Neural progenitor cell (in vitro differentiated cells): Measurements from ENCODE around the gene FAM111A. TPM values are rescaled to one million over a fixed set of nuclear protein-coding genes. Genes with fewer than 3 reads are reported as not detected.

Experiments
- DNase-seq: peaks from one replicate; pipeline ENCODE4 v3.0.0-alpha.2; 2016; ENCODE audit warnings: low spot score
- H2AFZ ChIP-seq: fragments of 200-600 bp; sonication (generic); replicated peaks from 2 replicates; pipeline ENCODE4 v1.6.1; 2016; ENCODE audit warnings: antibody characterized with exemption
- H3F3A ChIP-seq: fragments of 200-600 bp; sonication (generic); 2 replicates; pipeline ENCODE4 v1.6.1; 2016; ENCODE audit warnings: antibody characterized with exemption, low read depth
- H3K27ac ChIP-seq: fragments of 200-600 bp; sonication (generic); 2 replicates; pipeline ENCODE4 v1.5.1; 2016; ENCODE audit warnings: mild to moderate bottlenecking
- H3K27me3 ChIP-seq: fragments of 200-600 bp; sonication (generic); 2 replicates; pipeline ENCODE4 v1.6.1; 2016; ENCODE audit warnings: mild to moderate bottlenecking, moderate library complexity
- H3K36me3 ChIP-seq: fragments of 200-600 bp; sonication (generic); 2 replicates; pipeline ENCODE4 v1.5.1; 2016
- H3K4me1 ChIP-seq: fragments of 200-600 bp; sonication (generic); 2 replicates; pipeline ENCODE4 v1.6.1; 2016; ENCODE audit warnings: mixed run types
- H3K4me2 ChIP-seq: fragments of 200-600 bp; sonication (generic); 2 replicates; pipeline ENCODE4 v1.6.1; 2016
- H3K4me3 ChIP-seq: fragments of 200-600 bp; sonication (generic); 2 replicates; pipeline ENCODE4 v1.5.1; 2016
- H3K79me2 ChIP-seq: fragments of 200-600 bp; sonication (generic); 2 replicates; pipeline ENCODE4 v1.6.1; 2016; ENCODE audit warnings: low read depth
- H3K9ac ChIP-seq: fragments of 200-600 bp; sonication (generic); 2 replicates; pipeline ENCODE4 v1.6.1; 2016
- H3K9me3 ChIP-seq: fragments of 200-600 bp; sonication (generic); 2 replicates; pipeline ENCODE4 v1.5.1; 2016; ENCODE audit warnings: low read depth
- H4K20me1 ChIP-seq: fragments of 200-600 bp; sonication (generic); 2 replicates; pipeline ENCODE4 v1.6.1; 2016; ENCODE audit warnings: low read depth
- H3K27ac Mint-ChIP-seq: 3 replicates; pipeline ENCODE4 v1.8.0; 2021; ENCODE audit warnings: mixed read lengths
- H3K27me3 Mint-ChIP-seq: 2 replicates; pipeline ENCODE4 v1.8.0; 2022; ENCODE audit warnings: low read depth, mild to moderate bottlenecking, inconsistent platforms, moderate library complexity, mixed read lengths; ENCODE audit not compliant: insufficient read depth
- H3K36me3 Mint-ChIP-seq: 3 replicates; pipeline ENCODE4 v1.8.0; 2021; ENCODE audit warnings: mixed read lengths
- H3K4me1 Mint-ChIP-seq: 3 replicates; pipeline ENCODE4 v1.8.0; 2021; ENCODE audit warnings: mixed read lengths
- H3K4me3 Mint-ChIP-seq: 3 replicates; pipeline ENCODE4 v1.8.0; 2021; ENCODE audit warnings: mild to moderate bottlenecking, moderate library complexity, mixed read lengths
- H3K9me3 Mint-ChIP-seq: 3 replicates; pipeline ENCODE4 v1.8.0; 2020; ENCODE audit warnings: mixed read lengths
- CTCF ChIP-seq: fragments of 200-600 bp; sonication (generic); IDR thresholded peaks from 2 replicates; pipeline ENCODE4 v1.5.1; 2017; ENCODE audit warnings: antibody characterized with exemption, mild to moderate bottlenecking
- EZH2 ChIP-seq: fragments of 200-600 bp; sonication (generic); IDR thresholded peaks from 2 replicates; pipeline ENCODE4 v1.6.1; 2017; ENCODE audit warnings: antibody characterized with exemption, mild to moderate bottlenecking, moderate library complexity
- EZH2phosphoT487 ChIP-seq: fragments of 200-600 bp; sonication (generic); IDR thresholded peaks from 2 replicates; pipeline ENCODE4 v1.6.1; 2017; ENCODE audit warnings: antibody characterized with exemption
- total RNA-seq: library from RNA; depleted of rRNA; stranded (reverse); fragments of >200 nt; gene quantifications from 2 replicates; pipeline ENCODE4 v1.2.3, GENCODE V29; 2015; ENCODE audit warnings: low replicate concordance

FAM111A gene
- total RNA-seq, 1 donor from 2014 or later: 32.7 TPM

GRCh38 chr11:59178402-59178801, 35.7 kb downstream of the FAM111A start:
- Mint-ChIP-seq H3K4me1 (peaks cover 93% of the 10 kb centered on the region), H3K36me3 (peaks cover 55% of the 10 kb centered on the region), H3K9me3 (peaks cover 8% of the 10 kb centered on the region), H3K4me3 (no peak overlapping the region), H3K27me3 (peaks cover 16% of the 10 kb centered on the region), H3K27ac (peak overlapping the region; percentile 82)
- H3K27me3 ChIP-seq: no peaks in the 10 kb centered on the region
- DNase-seq: no peak
- no peak overlapping the region for H3K27ac ChIP-seq
- no peak overlapping the region for H3K9ac ChIP-seq
- H3K4me1 ChIP-seq: peaks cover 70% of the 10 kb centered on the region
- H3K4me3 ChIP-seq: no peak overlapping the region
- TF ChIP-seq EZH2phosphoT487 (no peak), CTCF (no peak), EZH2 (no peak)
- H3F3A ChIP-seq: peaks cover 43% of the 10 kb centered on the region
- peak overlapping the region; percentile 67 for H3K4me2 ChIP-seq
- peaks cover 97% of the 10 kb centered on the region for H4K20me1 ChIP-seq
- no peaks in the 10 kb centered on the region for H3K9me3 ChIP-seq
- H3K36me3 ChIP-seq: no peaks in the 10 kb centered on the region
- H2AFZ ChIP-seq: no peak overlapping the region
- peaks cover 98% of the 10 kb centered on the region for H3K79me2 ChIP-seq

DNA sequence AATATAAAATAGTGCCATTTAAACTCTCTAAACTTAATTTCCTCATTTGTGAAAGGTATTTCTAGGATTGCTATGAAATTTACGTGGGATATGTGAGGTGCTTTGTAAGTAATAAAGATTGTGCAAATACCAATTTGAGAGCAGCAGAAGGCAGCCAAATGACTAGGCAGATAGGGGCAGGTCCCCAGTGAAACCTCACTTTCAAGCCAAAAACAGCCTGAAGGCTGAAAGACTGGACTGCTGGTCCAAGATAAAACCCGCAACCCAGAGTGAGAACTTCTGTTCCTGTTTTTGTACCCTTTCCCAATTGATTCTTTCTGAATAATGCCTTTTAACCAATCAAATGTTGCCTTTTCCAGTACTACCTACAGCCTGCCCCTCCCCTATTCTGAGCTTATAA, 36.5 kb downstream of the FAM111A start:
- Histone ChIP-seq H3K27me3 (no peaks in the 10 kb centered on the region), H4K20me1 (peaks cover 100% of the 10 kb centered on the region), H3K27ac (no peak overlapping the region), H3K9ac (no peak overlapping the region), H3K4me2 (peak overlapping the region; percentile 67), H3K79me2 (peaks cover 98% of the 10 kb centered on the region), H3K36me3 (no peaks in the 10 kb centered on the region), H3F3A (peaks cover 36% of the 10 kb centered on the region), H2AFZ (no peak overlapping the region), H3K9me3 (no peaks in the 10 kb centered on the region), H3K4me3 (no peak overlapping the region), H3K4me1 (peaks cover 64% of the 10 kb centered on the region)
- Mint-ChIP-seq H3K27me3 (peaks cover 16% of the 10 kb centered on the region), H3K4me3 (peak overlapping the region; percentile 50), H3K4me1 (peaks cover 98% of the 10 kb centered on the region), H3K9me3 (peaks cover 8% of the 10 kb centered on the region), H3K36me3 (peaks cover 58% of the 10 kb centered on the region), H3K27ac (peak overlapping the region; percentile 93)
- no peak for TF ChIP-seq EZH2
- no peak for TF ChIP-seq EZH2phosphoT487
- TF ChIP-seq CTCF: no peak
- DNase-seq: no peak

DNA sequence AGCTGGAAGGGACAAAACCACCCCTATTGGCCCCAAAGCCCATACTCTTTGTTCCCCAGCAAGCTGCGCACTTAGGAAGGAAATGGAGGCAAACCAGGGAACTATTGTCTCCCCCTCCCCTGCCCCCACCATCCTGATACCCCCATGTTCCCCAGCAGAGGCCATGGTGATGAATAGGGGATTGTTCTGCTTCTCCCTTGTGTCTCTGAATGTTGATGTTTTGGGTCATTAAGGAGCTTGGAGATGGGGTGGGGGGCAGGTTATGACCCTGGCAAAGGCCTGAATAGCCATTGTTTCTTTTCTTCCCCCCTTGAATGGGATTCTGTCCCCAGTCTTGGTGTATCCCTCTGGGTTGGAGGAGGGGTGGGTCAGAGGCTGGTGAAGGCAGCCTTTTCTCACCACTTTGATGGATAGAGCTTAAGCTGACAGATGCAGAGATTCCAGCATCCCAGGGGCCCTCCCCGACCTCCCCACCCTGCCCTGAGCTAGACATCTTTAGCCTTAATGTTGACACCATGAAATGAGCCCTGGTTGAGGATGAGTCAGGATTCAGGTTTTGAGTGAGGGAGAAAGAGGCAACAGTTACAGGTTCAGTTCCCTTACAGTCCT, 37.6 kb downstream of the FAM111A start:
- H3K9ac ChIP-seq: no peak overlapping the region
- Mint-ChIP-seq H3K9me3 (peaks cover 8% of the 10 kb centered on the region), H3K36me3 (peaks cover 60% of the 10 kb centered on the region), H3K27ac (peak overlapping the region; percentile 93), H3K4me1 (peaks cover 98% of the 10 kb centered on the region), H3K4me3 (peak overlapping the region; percentile 50), H3K27me3 (peaks cover 16% of the 10 kb centered on the region)
- peak overlapping the region; percentile 74 for H3K27ac ChIP-seq
- H3K27me3 ChIP-seq: no peaks in the 10 kb centered on the region
- H3F3A ChIP-seq: peaks cover 29% of the 10 kb centered on the region
- H3K4me2 ChIP-seq: peak overlapping the region; percentile 67
- H3K79me2 ChIP-seq: peaks cover 98% of the 10 kb centered on the region
- TF ChIP-seq EZH2: no peak
- TF ChIP-seq EZH2phosphoT487: no peak
- TF ChIP-seq CTCF: no peak
- H4K20me1 ChIP-seq: peaks cover 100% of the 10 kb centered on the region
- H2AFZ ChIP-seq: no peak overlapping the region
- peak; percentile 64 for DNase-seq
- no peak overlapping the region for H3K4me3 ChIP-seq
- no peaks in the 10 kb centered on the region for H3K36me3 ChIP-seq
- no peaks in the 10 kb centered on the region for H3K9me3 ChIP-seq
- peaks cover 64% of the 10 kb centered on the region for H3K4me1 ChIP-seq
